Suppressor macrophage treated with lipopolysaccharide for 4 hours (primary cell): ENCODE data around the gene CYLD.

Experiments
- DNase-seq: peaks from one replicate; pipeline ENCODE4 v3.0.0-alpha.2; 2020

Gene CYLD

DNA sequence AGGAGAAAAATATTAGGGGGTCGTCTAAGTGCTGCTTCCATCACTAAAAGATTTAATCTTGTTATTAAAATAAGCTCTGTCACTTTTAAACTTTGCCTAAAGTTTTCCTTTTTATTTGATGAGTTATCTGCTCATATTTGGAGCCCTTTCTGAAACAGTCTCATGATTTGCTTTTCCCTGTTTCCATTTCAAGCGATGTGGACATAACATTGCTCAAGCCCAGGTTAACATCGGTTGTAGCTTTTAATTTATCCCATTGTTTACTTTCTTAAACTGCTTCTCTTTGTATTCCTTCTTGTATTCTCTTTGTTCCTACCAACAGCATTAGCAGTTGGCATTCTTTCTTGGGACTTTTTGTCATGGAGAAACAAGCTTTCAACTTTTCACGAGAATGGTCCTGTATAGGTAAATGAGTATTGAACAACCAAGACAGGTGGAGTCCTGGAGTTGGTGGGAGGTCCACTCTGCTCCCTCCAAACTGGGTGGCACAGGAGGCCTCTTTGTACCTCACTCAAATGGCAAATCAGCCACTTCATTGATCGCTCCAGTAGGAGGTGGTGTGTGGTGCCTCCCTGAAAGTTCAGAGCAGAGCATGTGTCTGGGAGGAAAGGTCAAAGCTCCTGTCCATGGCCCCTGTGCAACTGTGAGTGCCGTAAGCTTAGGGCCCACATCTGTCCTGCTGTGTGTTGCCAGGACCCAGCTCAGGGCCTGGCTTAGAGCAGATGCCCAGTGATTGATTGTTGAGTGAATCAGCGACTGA lies 107.0 kb downstream of the CYLD start:
- DNase-seq: no peak
